Measurements from ENCODE around the gene ZNF223.
A peak's percentile ranks its signal among the peaks of the same experiment; 100 is the strongest.

The ZNF223 gene

GRCh38 chr19:44051650-44052402 lies at the start of gene ZNF223:
ZNF223 (plus strand) TSS chr19:44052036; CDS start chr19:44055177, 3,141 bp downstream.
- peak; percentile 99 for DNase-seq

- no peak for DNase-seq
Observed at GRCh38 chr19:44002212-44002565, 49.6 kb upstream of the ZNF223 start.

- DNase-seq, result peak; percentile 98
Observed at GRCh38 chr19:44002566-44003460, 49.0 kb upstream of the ZNF223 start, which contains the start of gene ZNF230. ZNF230 (plus strand) TSS chr19:44002957; CDS start chr19:44007079, 4,122 bp downstream.

DNA sequence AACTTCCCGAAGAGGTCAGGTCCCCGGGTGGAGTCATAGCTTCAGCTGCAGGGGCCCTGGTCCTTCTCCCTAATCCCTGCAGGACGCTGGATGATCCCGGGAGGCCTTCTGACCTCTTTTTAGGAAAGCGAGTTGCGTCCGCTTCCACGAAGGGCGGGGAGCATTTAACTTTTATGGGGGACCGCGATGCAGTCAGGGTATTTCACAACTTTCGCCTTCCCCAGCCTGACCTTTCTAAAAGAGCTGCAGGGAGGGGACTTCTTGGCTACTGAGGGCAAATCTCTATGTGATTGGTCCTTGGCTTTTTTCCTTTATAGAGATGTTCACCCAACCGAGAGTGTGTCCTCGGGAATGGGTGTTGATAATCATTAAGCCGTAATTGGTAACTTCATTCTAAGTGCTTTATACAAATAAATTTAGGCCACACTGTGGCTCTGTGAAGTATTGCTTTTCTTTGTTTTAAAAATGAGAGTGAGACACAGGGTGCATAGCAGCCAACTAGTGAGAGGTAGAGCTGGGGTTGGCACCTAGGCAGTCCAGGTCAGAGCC lies 48.3 kb upstream of the ZNF223 start:
- DNase-seq, result peak; percentile 50

DNA sequence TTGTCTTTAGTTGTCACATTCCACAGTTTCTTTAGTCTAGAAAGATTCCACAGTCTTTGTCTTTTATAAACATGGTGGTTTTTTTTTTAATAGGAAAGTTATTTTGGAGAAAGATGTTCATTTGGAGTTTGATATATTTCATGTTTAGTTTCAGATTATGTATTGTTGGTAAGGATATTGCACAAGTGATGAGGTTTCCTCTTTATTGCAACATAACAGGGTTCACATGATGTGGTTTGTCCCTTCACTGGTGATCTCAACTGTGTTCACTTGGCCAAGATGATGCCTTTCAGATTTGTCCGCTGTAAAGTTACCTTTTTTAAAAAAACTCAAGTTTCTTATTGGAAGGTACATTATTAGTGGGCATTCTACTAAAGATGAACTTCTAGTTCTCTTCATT lies 45.9 kb upstream of the ZNF223 start:
- DNase-seq, result no peak

GRCh38 chr19:44007473-44007872 lies 44.4 kb upstream of the ZNF223 start:
- DNase-seq, result no peak

DNA sequence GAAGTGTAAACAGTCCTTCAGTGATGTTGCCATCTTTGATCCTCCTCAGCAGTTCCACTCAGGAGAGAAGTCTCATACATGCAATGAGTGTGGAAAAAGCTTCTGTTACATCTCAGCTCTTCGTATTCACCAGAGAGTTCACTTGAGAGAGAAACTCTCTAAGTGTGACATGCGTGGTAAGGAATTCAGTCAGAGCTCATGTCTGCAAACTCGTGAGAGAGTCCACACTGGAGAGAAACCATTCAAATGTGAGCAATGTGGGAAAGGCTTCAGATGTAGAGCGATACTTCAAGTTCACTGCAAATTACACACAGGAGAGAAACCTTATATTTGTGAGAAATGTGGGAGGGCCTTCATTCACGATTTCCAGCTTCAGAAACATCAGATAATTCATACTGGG lies 41.4 kb upstream of the ZNF223 start:
- no peak for DNase-seq

GRCh38 chr19:44019498-44019897 lies 32.3 kb upstream of the ZNF223 start:
- no peak for DNase-seq

DNA sequence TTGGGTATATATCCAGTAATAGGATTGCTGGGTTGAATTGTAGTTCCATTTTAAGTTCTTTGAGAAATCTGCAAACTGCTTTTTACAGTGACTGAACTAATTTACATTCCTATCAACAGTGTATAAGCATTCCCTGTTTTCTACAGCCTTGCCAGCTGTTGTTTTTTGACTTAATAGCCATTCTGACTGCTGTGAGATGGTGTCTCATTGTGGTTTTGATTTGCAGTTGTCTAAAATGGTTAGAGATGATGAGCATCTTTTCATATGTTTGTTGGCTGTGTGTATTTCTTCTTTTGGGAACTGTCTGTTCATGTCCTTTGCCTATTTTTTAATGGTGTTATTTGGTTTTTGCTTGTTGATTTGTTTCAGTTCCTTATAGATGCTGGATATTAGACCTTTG lies 30.6 kb upstream of the ZNF223 start:
- DNase-seq, result no peak

DNA sequence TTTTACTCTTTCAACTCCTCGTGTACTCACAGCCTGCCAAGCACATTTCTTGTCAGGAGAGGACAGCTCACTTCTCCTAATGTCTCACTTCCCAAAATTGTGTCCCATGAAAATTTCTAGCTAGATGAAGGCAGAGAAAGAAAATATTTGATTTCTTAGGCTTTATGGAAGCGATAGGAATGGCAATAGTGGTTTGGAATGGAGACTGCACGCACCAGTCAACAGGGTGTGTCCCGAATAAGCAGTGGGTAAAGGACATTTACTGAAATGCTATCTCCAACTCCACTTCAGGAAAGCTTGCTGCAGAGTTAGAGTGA lies 27.0 kb upstream of the ZNF223 start:
- peak; percentile 26 for DNase-seq

DNA sequence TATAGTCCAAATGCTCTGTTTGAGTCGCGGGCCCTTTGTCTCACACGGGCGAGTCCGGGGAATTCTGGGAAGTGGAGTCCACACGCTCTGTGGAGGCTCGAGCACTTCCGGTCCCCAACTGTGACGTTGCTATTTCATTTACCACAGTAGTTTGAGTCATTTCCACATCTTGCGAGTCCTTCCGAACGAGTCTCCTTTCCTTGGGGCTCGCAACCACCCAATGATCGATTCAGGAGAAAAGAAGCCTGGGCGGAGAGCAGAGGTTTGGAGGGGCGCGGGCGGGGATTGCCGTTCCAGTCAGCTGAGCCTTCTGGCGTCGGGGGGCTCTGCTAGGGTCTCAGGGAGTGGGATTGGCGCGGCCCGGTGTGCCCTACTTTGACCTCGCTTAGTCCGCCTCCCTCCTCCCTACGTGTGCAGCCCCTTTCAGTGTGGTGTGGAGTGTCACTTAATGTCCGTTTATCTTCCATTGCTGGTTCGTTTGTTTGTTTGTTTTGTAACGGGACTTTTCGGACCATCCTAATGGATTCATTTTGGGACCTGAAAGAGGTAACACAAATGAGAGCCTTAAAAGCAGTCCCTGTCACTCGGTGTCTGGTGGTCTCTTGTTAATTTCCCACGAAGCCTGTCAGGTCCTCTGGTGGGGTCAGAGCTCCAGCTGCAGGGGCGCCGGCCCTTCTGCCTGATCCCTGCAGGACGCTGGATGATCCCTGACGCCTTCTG lies 26.5 kb upstream of the ZNF223 start, which contains the start of gene ZNF222:
Gene ZNF222 (plus strand): TSS at position 163 of the 720 bp plus-strand sequence. CDS start 58 bp downstream, at position 221.
- peak; percentile 91 for DNase-seq

DNA sequence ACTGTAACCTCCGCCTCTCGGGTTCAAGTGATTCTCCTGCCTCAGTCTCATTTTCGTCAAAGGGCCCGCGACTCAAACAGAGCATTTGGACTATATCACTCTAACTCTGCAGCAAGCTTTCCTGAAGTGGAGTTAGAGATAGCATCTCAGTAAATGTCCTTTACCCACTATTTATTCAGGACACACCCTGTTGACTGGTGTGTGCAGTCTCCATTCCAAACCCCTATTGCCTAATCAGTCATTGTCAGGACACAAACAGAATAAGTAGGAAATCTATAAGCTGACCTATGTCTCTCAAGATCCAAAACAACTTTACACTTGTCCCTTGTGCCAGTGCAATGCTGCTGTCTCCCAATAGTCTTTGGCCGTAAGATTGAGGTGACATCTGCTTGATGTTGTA lies 25.2 kb upstream of the ZNF223 start:
- DNase-seq, result no peak

DNA sequence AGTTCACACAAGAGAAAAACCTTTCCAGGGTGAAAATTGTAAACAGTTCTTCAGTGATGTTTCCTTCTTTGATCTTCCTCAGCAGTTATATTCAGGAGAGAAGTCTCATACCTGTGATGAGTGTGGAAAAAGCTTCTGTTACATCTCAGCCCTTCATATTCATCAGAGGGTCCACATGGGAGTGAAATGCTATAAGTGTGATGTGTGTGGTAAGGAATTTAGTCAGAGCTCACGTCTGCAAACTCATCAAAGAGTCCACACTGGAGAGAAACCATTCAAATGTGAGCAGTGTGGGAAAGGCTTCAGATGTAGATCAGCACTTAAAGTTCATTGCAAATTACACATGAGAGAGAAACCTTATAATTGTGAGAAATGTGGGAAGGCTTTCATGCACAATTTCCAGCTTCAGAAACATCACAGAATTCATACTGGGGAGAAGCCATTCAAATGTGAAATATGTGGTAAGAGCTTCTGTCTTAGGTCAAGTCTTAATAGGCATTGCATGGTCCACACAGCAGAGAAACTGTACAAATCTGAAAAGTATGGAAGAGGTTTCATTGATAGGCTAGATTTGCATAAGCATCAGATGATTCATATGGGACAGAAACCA lies 19.7 kb upstream of the ZNF223 start:
- DNase-seq, result no peak

GRCh38 chr19:44042147-44042546 lies 9.7 kb upstream of the ZNF223 start:
- no peak for DNase-seq

- peak; percentile 92 for DNase-seq
Observed at GRCh38 chr19:44050740-44051649, 841 bp upstream of the ZNF223 start.

DNA sequence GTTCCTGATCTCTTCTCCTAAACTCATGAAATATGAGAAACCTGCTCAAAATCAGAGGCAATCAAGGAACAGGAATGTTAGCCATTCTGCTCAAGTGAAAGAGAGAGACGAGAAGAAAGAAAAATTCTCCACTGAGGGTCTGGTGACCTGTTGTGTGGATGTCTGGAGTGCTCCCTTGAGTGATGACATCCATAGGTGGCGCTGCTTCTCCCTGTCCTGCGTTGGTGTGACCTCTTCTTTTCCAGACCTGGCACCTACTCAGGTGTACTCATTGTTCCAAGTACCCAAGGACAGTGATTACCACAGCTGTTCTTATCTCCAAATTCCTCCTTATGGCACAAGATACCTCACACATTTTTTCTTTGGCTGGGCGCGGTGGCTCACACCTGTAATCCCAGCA lies 4.0 kb downstream of the ZNF223 start:
- DNase-seq, result no peak

DNA sequence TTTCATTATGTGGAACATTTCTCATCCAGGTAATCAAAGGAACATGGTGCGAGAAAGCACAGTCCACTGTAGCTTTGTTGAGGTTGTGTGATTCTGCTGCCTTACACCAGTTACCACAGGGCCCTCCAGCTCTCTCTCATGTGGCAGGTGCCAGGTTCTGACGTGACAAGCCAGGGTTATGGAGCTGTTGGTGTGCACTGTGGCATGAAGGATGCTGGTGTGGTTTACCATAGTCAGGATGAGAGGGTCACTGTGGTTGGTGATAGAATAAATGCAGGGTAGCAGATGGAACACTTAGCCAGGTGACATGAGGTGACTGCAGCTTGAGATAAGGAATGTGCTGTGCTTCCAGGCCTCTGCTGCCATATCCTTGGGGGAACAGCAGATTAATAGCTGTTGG lies 7.4 kb downstream of the ZNF223 start:
- no peak for DNase-seq

GRCh38 chr19:44061038-44061437 lies 9.2 kb downstream of the ZNF223 start:
- DNase-seq, result no peak

GRCh38 chr19:44066305-44066704 lies 14.5 kb downstream of the ZNF223 start:
- DNase-seq, result no peak

- no peak for DNase-seq
Observed at GRCh38 chr19:44069415-44069814, 17.6 kb downstream of the ZNF223 start.

DNA sequence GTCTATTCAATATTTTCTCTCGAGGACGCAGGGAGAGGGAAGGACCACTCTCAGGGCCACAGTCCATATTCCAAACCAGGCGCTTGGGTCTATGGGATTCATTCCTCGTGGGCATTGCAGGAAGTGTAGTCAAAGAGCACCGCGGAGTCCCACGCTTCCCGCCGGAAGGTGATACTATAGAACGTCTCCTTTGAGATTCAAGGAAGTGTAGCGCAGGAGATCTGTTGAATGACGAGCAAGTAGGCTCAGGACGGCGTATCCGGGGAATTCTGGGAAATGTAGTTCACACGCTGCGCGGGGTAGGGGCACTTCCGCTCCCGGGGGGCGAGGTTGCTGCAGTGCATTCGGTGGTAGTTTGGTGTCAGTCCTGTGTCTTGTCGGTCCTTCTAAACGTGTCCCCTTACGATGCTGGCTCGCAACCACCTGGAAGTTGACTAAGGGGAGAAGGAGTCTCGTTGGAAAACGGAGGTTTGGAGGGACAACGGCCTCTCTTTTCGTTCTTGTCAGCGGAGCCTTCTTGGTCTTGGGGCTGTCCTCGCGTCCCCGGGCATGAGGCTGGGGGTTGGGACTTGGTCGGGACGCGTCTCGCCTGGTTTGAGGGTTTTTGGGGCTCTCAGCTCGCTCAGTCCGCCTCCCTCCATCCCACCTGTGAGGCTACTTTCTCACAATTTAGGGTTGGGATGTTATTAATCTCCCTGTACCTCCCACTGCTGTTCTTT lies 20.1 kb downstream of the ZNF223 start, which contains the start of gene ZNF284:
Gene ZNF284 (plus strand): TSS at position 336 of the 719 bp plus-strand sequence. CDS start 4,231 bp downstream, outside the sequence.
- peak; percentile 98 for DNase-seq
